SK-N-SH (cell line): ENCODE measurements around the gene KAT6B. TPM values are rescaled to one million over a fixed set of nuclear protein-coding genes. Genes with fewer than 3 reads are reported as not detected.

Source experiments
- CTCF ChIA-PET: fragments of 300-600, 350-600 bp; formaldehyde crosslinking; extraction: SDS; loops from one replicate; lab custom pipeline; 2021; lab: Yijun Ruan, JAX
- POLR2A ChIA-PET: fragments of 350-600 bp; sonication (Branson Sonifier 250); formaldehyde crosslinking; extraction: SDS; loops from one replicate; lab custom pipeline; 2020; ENCODE audit warnings: antibody characterized with exemption, inconsistent platforms; lab: Yijun Ruan, JAX
- DNase-seq: peaks from one replicate; pipeline ENCODE4 v3.0.0; 2012
- H2AFZ ChIP-seq: fragments of 200-600 bp; sonication (generic); 2 replicates; pipeline ENCODE4 v1.8.1; 2016; ENCODE audit warnings: antibody characterized with exemption, mild to moderate bottlenecking, low read depth
- H3F3A ChIP-seq: fragments of 200-600 bp; sonication (generic); replicated peaks from 2 replicates; pipeline ENCODE3; 2016; ENCODE audit warnings: antibody characterized with exemption, mild to moderate bottlenecking; ENCODE audit not compliant: insufficient read depth
- H3K27ac ChIP-seq, 2 experiments: fragments of 200-500 bp in 1 of 2; fragments of 200-600 bp in 1 of 2; sonication (Bioruptor generic) in 1 of 2; sonication (generic), shearing (Covaris generic) in 1 of 2; 2 replicates each; pipeline versions ENCODE4 v1.5.1 to v1.6.1; 2014 to 2016; ENCODE audit warnings: low read depth in 2 of 2, inconsistent platforms in 1 of 2, low read length in 1 of 2, mild to moderate bottlenecking in 1 of 2, mixed read lengths in 1 of 2
- H3K27me3 ChIP-seq: fragments of 200-600 bp; sonication (generic), shearing (Covaris generic); 2 replicates; pipeline ENCODE4 v1.6.1; 2016; ENCODE audit warnings: mixed run types; ENCODE audit not compliant: insufficient read depth
- H3K36me3 ChIP-seq, 2 experiments: fragments of 200-500 bp in 1 of 2; fragments of 200-600 bp in 1 of 2; sonication (Bioruptor generic) in 1 of 2; sonication (generic) in 1 of 2; replicated peaks in 1 of 2; 2 replicates each; pipeline versions ENCODE3 to v1.5.1; 2014 to 2016; ENCODE audit warnings: low read length in 1 of 2, mild to moderate bottlenecking in 1 of 2; ENCODE audit not compliant: insufficient read depth in 2 of 2, control insufficient read depth in 1 of 2
- H3K4me1 ChIP-seq, 2 experiments: fragments of 200-500 bp in 1 of 2; fragments of 200-600 bp in 1 of 2; sonication (Bioruptor generic) in 1 of 2; sonication (generic), shearing (Covaris generic) in 1 of 2; 2 replicates each; pipeline versions ENCODE4 v1.5.1 to v1.6.1; 2014 to 2016; ENCODE audit warnings: low read depth in 1 of 2, low read length in 1 of 2, mixed run types in 1 of 2; ENCODE audit not compliant: insufficient read depth in 2 of 2, control insufficient read depth in 1 of 2
- H3K4me2 ChIP-seq: fragments of 200-600 bp; sonication (generic), shearing (Covaris generic); 2 replicates; pipeline ENCODE4 v1.6.1; 2017; ENCODE audit warnings: mixed run types
- H3K4me3 ChIP-seq, 2 experiments: fragments of 200-500 bp in 1 of 2; fragments of 200-600 bp in 1 of 2; sonication (Bioruptor generic) in 1 of 2; sonication (generic), shearing (Covaris generic) in 1 of 2; 2 replicates each; pipeline versions ENCODE4 v1.5.1 to v1.8.1; 2014 to 2016; ENCODE audit warnings: low read depth in 2 of 2, inconsistent platforms in 1 of 2, low read length in 1 of 2, mild to moderate bottlenecking in 1 of 2, mixed read lengths in 1 of 2, moderate library complexity in 1 of 2
- H3K79me2 ChIP-seq: fragments of 200-600 bp; sonication (generic); 2 replicates; pipeline ENCODE4 v1.8.1; 2017; ENCODE audit warnings: mild to moderate bottlenecking; ENCODE audit not compliant: insufficient read depth
- H3K9ac ChIP-seq: fragments of 200-600 bp; sonication (generic); 2 replicates; pipeline ENCODE4 v1.6.1; 2017; ENCODE audit warnings: mixed run types
- H3K9me2 ChIP-seq: fragments of 200-600 bp; sonication (generic); 2 replicates; pipeline ENCODE4 v1.6.1; 2017; ENCODE audit warnings: mixed run types
- H3K9me3 ChIP-seq: fragments of 200-600 bp; sonication (generic); 2 replicates; pipeline ENCODE4 v1.6.1; 2017; ENCODE audit warnings: mixed run types, mild to moderate bottlenecking, moderate library complexity
- H4K20me1 ChIP-seq: fragments of 200-600 bp; sonication (generic); 2 replicates; pipeline ENCODE4 v1.6.1; 2017; ENCODE audit warnings: mild to moderate bottlenecking, mixed run types; ENCODE audit not compliant: insufficient read depth
- CHD2 ChIP-seq: fragments of 150-350 bp; IDR thresholded peaks from 2 replicates; pipeline ENCODE4 v1.6.1; 2018; ENCODE audit warnings: low read length; ENCODE audit not compliant: partially characterized antibody
- EZH2phosphoT487 ChIP-seq: fragments of 200-600 bp; sonication (generic); IDR thresholded peaks from 2 replicates; pipeline ENCODE4 v1.6.1; 2017; ENCODE audit warnings: low read depth, mixed run types, mild to moderate bottlenecking, antibody characterized with exemption, moderate library complexity, borderline replicate concordance
- FOXJ3 ChIP-seq: sonication (generic); formaldehyde crosslinking; IDR thresholded peaks from 2 replicates; pipeline ENCODE4 v1.5.1; 2020; ENCODE audit warnings: mild to moderate bottlenecking, missing genetic modification reagents
- FOXM1 ChIP-seq: IDR thresholded peaks from 2 replicates; pipeline ENCODE4 v1.4.0; 2012; ENCODE audit warnings: low read depth, mild to moderate bottlenecking
- GABPA ChIP-seq: IDR thresholded peaks from 2 replicates; pipeline ENCODE4 v1.4.0; 2012; ENCODE audit warnings: low read depth, mild to moderate bottlenecking
- GATA2 ChIP-seq: sonication (generic); formaldehyde crosslinking; IDR thresholded peaks from 2 replicates; pipeline ENCODE4 v1.5.0; 2020; ENCODE audit warnings: mild to moderate bottlenecking, missing genetic modification reagents
- IRF3 ChIP-seq: fragments of 150-350 bp; IDR thresholded peaks from 2 replicates; pipeline ENCODE4 v1.6.1; 2016; ENCODE audit warnings: mild to moderate bottlenecking, low read depth, low read length
- MEF2A ChIP-seq: IDR thresholded peaks from 2 replicates; pipeline ENCODE4 v1.4.0; 2012; ENCODE audit warnings: low read depth, borderline replicate concordance
- MXI1 ChIP-seq: IDR thresholded peaks from 2 replicates; pipeline ENCODE4 v1.6.1; 2012; ENCODE audit warnings: mild to moderate bottlenecking, low read depth, low read length, improper control_type of control experiment
- NRF1 ChIP-seq: IDR thresholded peaks from 2 replicates; pipeline ENCODE4 v1.6.1; 2012; ENCODE audit warnings: low read depth, mild to moderate bottlenecking, low read length
- PBX3 ChIP-seq: IDR thresholded peaks from 2 replicates; pipeline ENCODE4; 2012
- RAD21 ChIP-seq: IDR thresholded peaks from 2 replicates; pipeline ENCODE4 v1.6.1; 2012; ENCODE audit warnings: mild to moderate bottlenecking, low read length
- RCOR1 ChIP-seq: fragments of 150-350 bp; IDR thresholded peaks from 2 replicates; pipeline ENCODE4 v1.6.1; 2017; ENCODE audit warnings: antibody characterized with exemption, low read length
- REST ChIP-seq: IDR thresholded peaks from 2 replicates; pipeline ENCODE4 v1.6.1; 2012; ENCODE audit warnings: mild to moderate bottlenecking, low read depth, low read length, moderate library complexity
- RXRA ChIP-seq: IDR thresholded peaks from 2 replicates; pipeline ENCODE4 v1.4.0; 2012; ENCODE audit warnings: low read depth, mild to moderate bottlenecking, borderline replicate concordance
- SIN3A ChIP-seq: IDR thresholded peaks from 2 replicates; pipeline ENCODE4 v1.6.1; 2012; ENCODE audit warnings: low read depth, mild to moderate bottlenecking, low read length, moderate library complexity, borderline replicate concordance
- TAF1 ChIP-seq: IDR thresholded peaks from 2 replicates; pipeline ENCODE4 v1.6.1; 2012; ENCODE audit warnings: low read depth, mild to moderate bottlenecking, low read length, moderate library complexity, borderline replicate concordance
- TEAD4 ChIP-seq: IDR thresholded peaks from 2 replicates; pipeline ENCODE4 v1.4.0; 2012; ENCODE audit warnings: mild to moderate bottlenecking, borderline replicate concordance; ENCODE audit not compliant: insufficient read depth
- USF1 ChIP-seq: IDR thresholded peaks from 2 replicates; pipeline ENCODE4 v1.4.0; 2012; ENCODE audit warnings: low read depth, borderline replicate concordance
- YY1 ChIP-seq: IDR thresholded peaks from 2 replicates; pipeline ENCODE4 v1.4.0; 2012; ENCODE audit warnings: low read depth, mild to moderate bottlenecking
- WGBS: methylation state at CpG from one replicate; pipeline ENCODE4 v1.1.6; 2017; ENCODE audit warnings: low lambda C conversion rate; 5-methylcytosine and 5-hydroxymethylcytosine counted together
- polyA plus RNA-seq, 3 experiments: library from polyadenylated mRNA; depleted of rRNA; stranded (reverse); fragments of >200 nt; gene quantifications; 2 replicates each; pipeline ENCODE4 v1.2.3, GENCODE V29; 2012

Gene KAT6B
- polyA plus RNA-seq, 1 of the 3 experiments (the other 2 are of a cell fraction): 4.3 TPM

- H3K79me2 ChIP-seq: peaks cover 44% of the 10 kb centered on the region
- ChIA-PET POLR2A (no interaction called here), CTCF (interaction anchor here (1.1 to 1.7 kb wide), 3 partner anchors 9 to 12 kb away, joined by 3 to 5 read pairs (median 4); no protein-coding TSS in a partner anchor)
Observed at GRCh38 chr10:74903491-74903890, 77.1 kb downstream of the KAT6B start.

GRCh38 chr10:74906611-74907198, 80.3 kb downstream of the KAT6B start:
- H3K9me3 ChIP-seq: no peaks in the 10 kb centered on the region
- no peaks in the 10 kb centered on the region for H3K9me2 ChIP-seq
- peaks cover 40% of the 10 kb centered on the region for H3K79me2 ChIP-seq
- 91% methylated on average over 6 of the region's 6 CpGs for WGBS
- H3K9ac ChIP-seq: no peak overlapping the region
- POLR2A ChIA-PET: no interaction called here
- CTCF ChIA-PET: no interaction called here
- peaks cover 19% of the 10 kb centered on the region; the same call in 1 of the 2 replicates for H4K20me1 ChIP-seq
- H3K36me3 ChIP-seq: no peaks in the 10 kb centered on the region
- H3K27me3 ChIP-seq: no peaks in the 10 kb centered on the region
- H3K4me2 ChIP-seq: no peak overlapping the region
- H3F3A ChIP-seq: no peaks in the 10 kb centered on the region
- H2AFZ ChIP-seq: no peak overlapping the region
- H3K4me1 ChIP-seq: peaks cover 8 to 9% of the 10 kb centered on the region in 2 experiments; a peak in 2 of 4 replicates
- no peak overlapping the region for H3K27ac ChIP-seq
- no peak overlapping the region for H3K4me3 ChIP-seq
- no peak for DNase-seq
- TF ChIP-seq CHD2 (no peak), TEAD4 (no peak), MEF2A (no peak), FOXM1 (no peak), MXI1 (no peak), PBX3 (no peak), IRF3 (no peak), GATA2 (CRISPR knock-in tag) (no peak), RAD21 (no peak), RCOR1 (no peak), NRF1 (no peak), USF1 (no peak), YY1 (no peak), RXRA (no peak), EZH2phosphoT487 (no peak), TAF1 (no peak), REST (no peak), SIN3A (no peak)

More at GRCh38 chr10:74903491-74903890, 77.1 kb downstream of the KAT6B start:
- no peak overlapping the region for H3K4me3 ChIP-seq
- H3K4me1 ChIP-seq: peaks cover 1 to 18% of the 10 kb centered on the region in 2 experiments; a peak in 3 of 4 replicates
- no peaks in the 10 kb centered on the region for H3K36me3 ChIP-seq
- no peak overlapping the region for H3K4me2 ChIP-seq
- H4K20me1 ChIP-seq: peaks cover 21% of the 10 kb centered on the region; the same call in 1 of the 2 replicates
- no peaks in the 10 kb centered on the region for H3K9me3 ChIP-seq
- no peak overlapping the region for H3K9ac ChIP-seq
- no peak overlapping the region for H3K27ac ChIP-seq
- H2AFZ ChIP-seq: no peak overlapping the region
- no peak for TF ChIP-seq EZH2phosphoT487
- TF ChIP-seq GABPA: no peak
- no peak for TF ChIP-seq FOXJ3 (CRISPR knock-in tag)
- no peaks in the 10 kb centered on the region for H3K9me2 ChIP-seq
- 75% methylated on average over 3 of the region's 3 CpGs for WGBS
- DNase-seq: no peak
- no peaks in the 10 kb centered on the region for H3K27me3 ChIP-seq
- no peaks in the 10 kb centered on the region for H3F3A ChIP-seq
